Caco-2 (cell line): ENCODE data around the gene SLC7A6OS. TPM values are rescaled to one million over a fixed set of nuclear protein-coding genes. Genes with fewer than 3 reads are reported as not detected.
A peak's percentile ranks its signal among the peaks of the same experiment; 100 is the strongest.

Source experiments
- BruUV-seq: library from RNA; stranded (reverse); fragments of 400-500 nt; replicated peaks from 2 replicates; lab custom pipeline; 2021; lab: Mats Ljungman, UMichigan
- CTCF ChIA-PET: fragments of 300-600 bp; sonication (Branson Sonifier 250); formaldehyde crosslinking; loops from one replicate; lab custom pipeline; 2022; ENCODE audit warnings: antibody characterized with exemption; lab: Charles Lee
- POLR2A ChIA-PET: fragments of 300-600 bp; sonication (Branson Sonifier 250); formaldehyde crosslinking; loops from one replicate; lab custom pipeline; 2022; ENCODE audit warnings: antibody characterized with exemption; lab: Charles Lee
- DNase-seq, 2 experiments: peaks; one replicate each; pipeline versions ENCODE4 v3.0.0 to v3.0.0-alpha.2; 2020 to 2022
- H3K27me3 ChIP-seq: replicated peaks from 2 replicates; pipeline ENCODE4 v1.6.0; 2011; ENCODE audit warnings: low read length; ENCODE audit not compliant: control insufficient read depth, insufficient read depth
- H3K36me3 ChIP-seq: 2 replicates; pipeline ENCODE4 v1.5.1; 2011; ENCODE audit warnings: low read length; ENCODE audit not compliant: control insufficient read depth, insufficient read depth
- H3K4me1 ChIP-seq: fragments of 250-450 bp; sonication (Bioruptor Pico); 2 replicates; pipeline ENCODE4 v1.5.1; 2020; ENCODE audit warnings: mild to moderate bottlenecking
- H3K4me3 ChIP-seq: 2 replicates; pipeline ENCODE4 v1.5.1; 2011; ENCODE audit warnings: low read depth, mild to moderate bottlenecking, control low read depth, low read length
- H3K9me3 ChIP-seq: fragments of 250-450 bp; sonication (Bioruptor Pico); 2 replicates; pipeline ENCODE4 v1.5.1; 2020; ENCODE audit warnings: mild to moderate bottlenecking, moderate library complexity
- H3K27ac Mint-ChIP-seq: one replicate; pipeline ENCODE4 v1.8.0; 2022; ENCODE audit warnings: mixed read lengths; ENCODE audit not compliant: unreplicated experiment
- H3K27me3 Mint-ChIP-seq: one replicate; pipeline ENCODE4 v1.8.0; 2022; ENCODE audit warnings: mixed read lengths; ENCODE audit not compliant: insufficient read depth, unreplicated experiment
- H3K36me3 Mint-ChIP-seq: one replicate; pipeline ENCODE4 v1.8.0; 2022; ENCODE audit warnings: mild to moderate bottlenecking, mixed read lengths; ENCODE audit not compliant: insufficient read depth, unreplicated experiment
- H3K4me1 Mint-ChIP-seq: one replicate; pipeline ENCODE4 v1.8.0; 2022; ENCODE audit warnings: low read depth, mixed read lengths; ENCODE audit not compliant: unreplicated experiment
- H3K4me3 Mint-ChIP-seq: one replicate; pipeline ENCODE4 v1.8.0; 2022; ENCODE audit warnings: mild to moderate bottlenecking, moderate library complexity, mixed read lengths; ENCODE audit not compliant: unreplicated experiment
- H3K9me3 Mint-ChIP-seq: one replicate; pipeline ENCODE4 v1.8.0; 2022; ENCODE audit warnings: mixed read lengths; ENCODE audit not compliant: unreplicated experiment
- CTCF ChIP-seq, 2 experiments: fragments of 200-600 bp in 1 of 2; IDR thresholded peaks; 1 replicate in 1 of 2; 2 replicates in 1 of 2; pipeline versions ENCODE4 v1.5.1 to v1.8.0; 2011 to 2022; ENCODE audit warnings: antibody characterized with exemption in 1 of 2, control low read depth in 1 of 2, inconsistent platforms in 1 of 2, low read depth in 1 of 2, low read length in 1 of 2, mild to moderate bottlenecking in 1 of 2, moderate library complexity in 1 of 2; ENCODE audit not compliant: insufficient read depth in 1 of 2, severe bottlenecking in 1 of 2, unreplicated experiment in 1 of 2
- intact Hi-C: fragments of 100-400 bp; cut with micrococcal nuclease; formaldehyde crosslinking; loops from one replicate; pipeline ENCODE4 v1.10.0; 2022; ENCODE audit not compliant: unreplicated experiment
- total RNA-seq: library from RNA; stranded (reverse); gene quantifications from 2 replicates; pipeline ENCODE4 v1.2.3, GENCODE V29; 2022

SLC7A6OS gene
- total RNA-seq, 1 experiment from 2014 or later = 34.0 TPM

GRCh38 chr16:68259007-68259825 lies 51.5 kb downstream of the SLC7A6OS start:
- DNase-seq = no peak
- no peaks in the 10 kb centered on the region for H3K9me3 ChIP-seq
- Mint-ChIP-seq H3K9me3 (no peaks in the 10 kb centered on the region), H3K4me1 (peaks cover 35% of the 10 kb centered on the region), H3K4me3 (no peak overlapping the region), H3K27me3 (no peaks in the 10 kb centered on the region), H3K27ac (peak overlapping the region; percentile 58), H3K36me3 (peaks cover 42% of the 10 kb centered on the region)
- no TSS peak for BruUV-seq
- intact Hi-C loops = no loop called here
- no peaks in the 10 kb centered on the region for H3K36me3 ChIP-seq
- peaks cover 29% of the 10 kb centered on the region for H3K4me1 ChIP-seq
- no peak overlapping the region for H3K4me3 ChIP-seq
- CTCF ChIA-PET = interaction anchor here (0.6 to 2.6 kb wide), 2 partner anchors 69 to 211 kb away, joined by 5 to 15 read pairs; no protein-coding TSS in a partner anchor
- POLR2A ChIA-PET = interaction anchor here (0.6 kb wide), 1 partner anchor 126 kb away, joined by 9 read pairs; no protein-coding TSS in a partner anchor
- no peaks in the 10 kb centered on the region for H3K27me3 ChIP-seq
- TF ChIP-seq CTCF (IDR thresholded peaks at IDR 0.05; ENCODE audit: insufficient read depth in 1 of 2, low read depth in 1 of 2, low read length in 1 of 2, severe bottlenecking in 1 of 2, unreplicated experiment in 1 of 2) = no peak

- no peaks in the 10 kb centered on the region for H3K36me3 ChIP-seq
- ChIA-PET CTCF (interaction anchor here (0.6 to 2.6 kb wide), 11 partner anchors 21 to 210 kb away, joined by 3 to 15 read pairs (median 4); partner anchors contain the start of genes PRMT7 and SLC7A6OS), POLR2A (interaction anchor here (0.5 to 1.6 kb wide), 6 partner anchors 13 to 127 kb away, joined by 3 to 9 read pairs (median 6); partner anchors contain the start of genes ESRP2 and PLA2G15)
- H3K27me3 Mint-ChIP-seq = no peaks in the 10 kb centered on the region
- no peaks in the 10 kb centered on the region for H3K9me3 Mint-ChIP-seq
- no peak for TF ChIP-seq CTCF (IDR thresholded peaks at IDR 0.05; ENCODE audit: insufficient read depth in 1 of 2, low read depth in 1 of 2, low read length in 1 of 2, severe bottlenecking in 1 of 2, unreplicated experiment in 1 of 2)
- peak overlapping the region; percentile 58 for H3K27ac Mint-ChIP-seq
- H3K4me1 Mint-ChIP-seq = peaks cover 27% of the 10 kb centered on the region
- H3K36me3 Mint-ChIP-seq = peaks cover 32% of the 10 kb centered on the region
- intact Hi-C loops = no loop called here
- H3K4me3 Mint-ChIP-seq = no peak overlapping the region
- no TSS peak for BruUV-seq
- no peak overlapping the region for H3K4me3 ChIP-seq
- no peaks in the 10 kb centered on the region for H3K27me3 ChIP-seq
- DNase-seq = peak; percentile 76 to 82
- H3K9me3 ChIP-seq = no peaks in the 10 kb centered on the region
- peaks cover 21% of the 10 kb centered on the region for H3K4me1 ChIP-seq
These were observed 52.6 kb downstream of the SLC7A6OS start for GRCh38 chr16:68257906-68258800.
